Measurements from ENCODE around the gene SLC6A2. TPM values are rescaled to one million over a fixed set of nuclear protein-coding genes. Genes with fewer than 3 reads are reported as not detected.
"Not testable (repeated sequence)": the region's sequence is repeated elsewhere in the genome, so short reads cannot be mapped to it uniquely, and the experiment has no call there.

SLC6A2 gene
- total RNA-seq, result not detected in 2 replicates

GRCh38 chr16:55655897-55656681 lies at the start of gene SLC6A2:
SLC6A2 (plus strand) TSS chr16:55655988; CDS start chr16:55656695, 707 bp downstream.
- H3K27me3 ChIP-seq (ENCODE audit: control insufficient read depth, insufficient read depth, low read length), result peaks cover 38% of the 10 kb centered on the region
- DNase-seq (ENCODE audit: low read depth), result no peak
- H3K36me3 ChIP-seq (ENCODE audit: control insufficient read depth, insufficient read depth, low read length), result no peaks in the 10 kb centered on the region
- TF ChIP-seq, protein P1, sequence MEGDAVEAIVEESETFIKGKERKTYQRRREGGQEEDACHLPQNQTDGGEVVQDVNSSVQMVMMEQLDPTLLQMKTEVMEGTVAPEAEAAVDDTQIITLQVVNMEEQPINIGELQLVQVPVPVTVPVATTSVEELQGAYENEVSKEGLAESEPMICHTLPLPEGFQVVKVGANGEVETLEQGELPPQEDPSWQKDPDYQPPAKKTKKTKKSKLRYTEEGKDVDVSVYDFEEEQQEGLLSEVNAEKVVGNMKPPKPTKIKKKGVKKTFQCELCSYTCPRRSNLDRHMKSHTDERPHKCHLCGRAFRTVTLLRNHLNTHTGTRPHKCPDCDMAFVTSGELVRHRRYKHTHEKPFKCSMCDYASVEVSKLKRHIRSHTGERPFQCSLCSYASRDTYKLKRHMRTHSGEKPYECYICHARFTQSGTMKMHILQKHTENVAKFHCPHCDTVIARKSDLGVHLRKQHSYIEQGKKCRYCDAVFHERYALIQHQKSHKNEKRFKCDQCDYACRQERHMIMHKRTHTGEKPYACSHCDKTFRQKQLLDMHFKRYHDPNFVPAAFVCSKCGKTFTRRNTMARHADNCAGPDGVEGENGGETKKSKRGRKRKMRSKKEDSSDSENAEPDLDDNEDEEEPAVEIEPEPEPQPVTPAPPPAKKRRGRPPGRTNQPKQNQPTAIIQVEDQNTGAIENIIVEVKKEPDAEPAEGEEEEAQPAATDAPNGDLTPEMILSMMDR (IDR thresholded peaks at IDR 0.05; ENCODE audit: insufficient read depth, low read length, poor library complexity, severe bottlenecking), result no peak
- H3K4me3 ChIP-seq (ENCODE audit: low read depth, low read length), result no peak within 1 kb of the TSS

DNA sequence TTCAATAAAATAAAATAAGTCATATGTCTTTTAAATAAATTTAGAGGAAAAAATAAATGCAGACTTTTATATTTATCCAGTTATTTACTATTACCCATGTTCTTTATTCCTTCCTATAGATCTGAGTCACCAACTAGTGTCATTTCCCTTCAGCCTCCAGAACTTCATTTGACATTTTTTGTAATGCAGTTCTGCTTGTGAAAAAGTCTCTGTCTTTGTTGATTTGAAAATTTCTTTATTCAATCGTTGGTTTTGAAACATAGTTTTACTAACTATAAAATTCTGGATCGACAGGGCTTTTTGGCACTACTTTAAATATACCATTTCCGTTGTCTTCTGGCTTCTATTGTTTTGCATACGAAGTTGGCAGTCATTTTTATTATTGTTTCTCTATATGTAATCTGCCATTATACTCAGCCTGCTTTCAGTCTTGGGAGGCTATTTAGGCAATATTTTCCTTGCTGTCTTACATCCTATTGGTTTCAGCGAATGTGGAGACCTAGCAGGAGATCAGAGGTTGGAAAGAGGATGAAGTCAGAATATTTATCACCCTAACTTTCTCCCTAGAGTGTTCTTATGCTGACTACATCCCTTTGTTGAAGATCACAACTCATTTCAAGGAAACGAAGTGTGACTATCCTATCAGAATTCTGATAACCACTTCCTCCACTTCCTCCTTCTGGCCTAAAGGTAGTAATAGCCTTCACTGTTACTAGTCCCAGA lies 42.0 kb upstream of the SLC6A2 start:
- no peak overlapping the region for H3K4me3 ChIP-seq (ENCODE audit: low read depth, low read length)
- H3K36me3 ChIP-seq (ENCODE audit: control insufficient read depth, insufficient read depth, low read length), result no peaks in the 10 kb centered on the region
- no peak for DNase-seq (ENCODE audit: low read depth)
- H3K27me3 ChIP-seq (ENCODE audit: control insufficient read depth, insufficient read depth, low read length), result no peaks in the 10 kb centered on the region
- TF ChIP-seq, protein P1 (IDR thresholded peaks at IDR 0.05; ENCODE audit: insufficient read depth, low read length, poor library complexity, severe bottlenecking), result no peak

GRCh38 chr16:55615071-55615470 lies 40.7 kb upstream of the SLC6A2 start:
- Histone ChIP-seq H3K27me3 (ENCODE audit: control insufficient read depth, insufficient read depth, low read length) (no peaks in the 10 kb centered on the region), H3K36me3 (ENCODE audit: control insufficient read depth, insufficient read depth, low read length) (no peaks in the 10 kb centered on the region), H3K4me3 (ENCODE audit: low read depth, low read length) (no peak overlapping the region)
- TF ChIP-seq, protein P1 (IDR thresholded peaks at IDR 0.05; ENCODE audit: insufficient read depth, low read length, poor library complexity, severe bottlenecking), result no peak
- no peak for DNase-seq (ENCODE audit: low read depth)

DNA sequence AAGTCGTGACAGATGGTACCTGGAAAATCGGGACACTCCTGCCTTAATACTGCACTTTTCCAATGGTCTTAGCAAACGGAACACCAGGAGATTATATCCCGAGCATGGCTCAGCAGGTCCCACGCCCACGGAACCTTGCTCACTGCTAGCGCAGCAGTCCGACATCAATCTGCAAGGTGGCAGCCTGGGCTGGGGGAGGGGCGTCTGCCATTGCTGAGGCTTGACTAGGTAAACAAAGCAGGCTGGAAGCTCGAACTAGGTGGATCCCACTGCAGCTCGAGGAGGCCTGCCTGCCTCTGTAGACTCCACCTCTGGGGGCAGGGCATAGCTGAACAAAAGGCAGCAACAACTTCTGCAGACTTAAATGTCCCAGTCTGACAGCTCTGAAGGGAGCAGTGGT lies 40.1 kb upstream of the SLC6A2 start:
- not testable (repeated sequence) for H3K36me3 ChIP-seq (ENCODE audit: control insufficient read depth, insufficient read depth, low read length); H3K27me3 ChIP-seq (ENCODE audit: control insufficient read depth, insufficient read depth, low read length); H3K4me3 ChIP-seq (ENCODE audit: low read depth, low read length); DNase-seq (ENCODE audit: low read depth)

DNA sequence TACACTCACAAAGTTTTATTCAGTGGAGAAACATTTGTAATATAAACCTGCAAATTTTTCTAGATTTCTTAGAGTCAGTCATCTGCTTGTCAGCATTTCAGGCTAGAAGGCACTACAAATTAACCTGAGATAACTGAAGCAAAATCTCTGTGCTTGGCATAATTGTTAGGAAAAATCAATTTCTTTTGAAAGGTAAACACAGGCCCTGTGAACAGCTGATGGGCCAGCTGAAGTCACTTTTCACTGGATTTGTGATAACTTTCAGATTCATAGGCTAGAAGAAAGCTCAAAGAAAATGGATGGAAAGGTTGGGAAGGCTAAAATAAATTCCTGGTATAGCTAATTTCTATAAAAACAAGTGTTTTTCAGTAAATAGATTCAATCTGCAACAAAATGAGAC lies 34.0 kb upstream of the SLC6A2 start:
- TF ChIP-seq, protein P1 (IDR thresholded peaks at IDR 0.05; ENCODE audit: insufficient read depth, low read length, poor library complexity, severe bottlenecking), result no peak
- Histone ChIP-seq H3K27me3 (ENCODE audit: control insufficient read depth, insufficient read depth, low read length) (no peaks in the 10 kb centered on the region), H3K4me3 (ENCODE audit: low read depth, low read length) (no peak overlapping the region), H3K36me3 (ENCODE audit: control insufficient read depth, insufficient read depth, low read length) (no peaks in the 10 kb centered on the region)
- DNase-seq (ENCODE audit: low read depth), result no peak

- TF ChIP-seq, protein P1 (IDR thresholded peaks at IDR 0.05; ENCODE audit: insufficient read depth, low read length, poor library complexity, severe bottlenecking), result no peak
- Histone ChIP-seq H3K4me3 (ENCODE audit: low read depth, low read length) (no peak overlapping the region), H3K36me3 (ENCODE audit: control insufficient read depth, insufficient read depth, low read length) (no peaks in the 10 kb centered on the region), H3K27me3 (ENCODE audit: control insufficient read depth, insufficient read depth, low read length) (no peaks in the 10 kb centered on the region)
- no peak for DNase-seq (ENCODE audit: low read depth)
These were observed 33.5 kb upstream of the SLC6A2 start for GRCh38 chr16:55622272-55622671.

Measured in kidney epithelial cell (primary cell).